Adrenal gland (tissue), 19 donors: Measurements from ENCODE around the gene FBXO21. TPM values are rescaled to one million over a fixed set of nuclear protein-coding genes. Genes with fewer than 3 reads are reported as not detected.
A peak's percentile ranks its signal among the peaks of the same experiment; 100 is the strongest.

ENCODE experiments used
- DNase-seq, 7 donors: peaks; one replicate each; pipeline ENCODE4 v3.0.0-alpha.2; 2019 to 2020
- H3K27ac ChIP-seq, 5 donors: fragments of 200-600 bp; sonication (generic) in 4 of 5; 1 replicate in 3 of 5; 2 replicates in 2 of 5; pipeline versions ENCODE4 v1.5.1 to v1.8.0; 2016 to 2020; ENCODE audit warnings: mild to moderate bottlenecking in 1 of 5
- H3K27me3 ChIP-seq: fragments of 200-600 bp; 2 replicates; pipeline ENCODE4 v1.8.0; 2021
- H3K36me3 ChIP-seq, 2 donors: fragments of 200-600 bp; replicated peaks in 1 of 2; 1 replicate in 1 of 2; 2 replicates in 1 of 2; pipeline versions ENCODE4 v1.5.1 to v1.8.0; 2018 to 2022
- H3K4me1 ChIP-seq, 2 donors: fragments of 200-600 bp; replicated peaks in 1 of 2; 1 replicate in 1 of 2; 2 replicates in 1 of 2; pipeline versions ENCODE4 v1.5.1 to v1.8.0; 2018 to 2021
- H3K4me3 ChIP-seq, 4 donors: fragments of 200-600 bp; sonication (generic) in 3 of 4; one replicate each; pipeline ENCODE4 v1.5.1; 2016 to 2018
- H3K9me3 ChIP-seq, 3 donors: fragments of 200-600 bp; sonication (generic) in 1 of 3; replicated peaks in 1 of 3; 1 replicate in 2 of 3; 2 replicates in 1 of 3; pipeline versions ENCODE4 v1.5.1 to v1.8.0; 2016 to 2021
- CTCF ChIP-seq, 6 experiments: fragments of 450-650 bp in 4 of 6; fragments of 200-600 bp in 2 of 6; sonication (generic) in 1 of 6; IDR thresholded peaks; 1 replicate in 5 of 6; 2 replicates in 1 of 6; pipeline versions ENCODE4 v1.5.1 to v1.8.0; 2016 to 2021; ENCODE audit warnings: antibody characterized with exemption in 6 of 6, mild to moderate bottlenecking in 2 of 6, moderate library complexity in 1 of 6
- POLR2A ChIP-seq, 2 donors: fragments of 450-650 bp; IDR thresholded peaks; one replicate each; pipeline ENCODE4 v1.6.1; 2017; ENCODE audit warnings: antibody characterized with exemption in 2 of 2, mild to moderate bottlenecking in 2 of 2, moderate library complexity in 1 of 2
- WGBS, 4 donors: extraction: QIAGEN DNeasy Blood & Tissue Kit in 2 of 4; methylation state at CpG; one replicate each; pipeline versions ENCODE4 v1.1.5 to v1.1.7; 2013 to 2017; 5-methylcytosine and 5-hydroxymethylcytosine counted together
- intact Hi-C, 2 donors: fragments of 100-400 bp; cut with DNase I; formaldehyde crosslinking; loops; one replicate each; pipeline versions ENCODE4 v1.14.1 to v1.15.0; 2022 to 2023
- long read RNA-seq, 10 donors: library from polyadenylated mRNA in 3 of 10; unstranded in 2 of 10; stranded (forward) in 1 of 10; transcript quantifications; one replicate each; pipeline ENCODE4 v2.0.0 and lab custom pipeline, GENCODE V29; 2021 to 2026
- polyA plus RNA-seq, 3 donors: library from polyadenylated mRNA; stranded (reverse); fragments of 200-250 nt in 2 of 3; fragments of 350-450 nt in 1 of 3; fragmentation: Illumina TruSeq in 1 of 3; extraction: RNeasy Lipid Tissue Mini Kit (QIAGEN cat#74804) in 1 of 3; gene quantifications; one replicate each; pipeline ENCODE4 v1.2.3, GENCODE V29; 2013 to 2014
- total RNA-seq, 9 donors: library from RNA; depleted of rRNA in 4 of 9; stranded (reverse); fragments of >200 nt in 4 of 9; fragments of 120-200 nt in 1 of 9; fragmentation: NEBNext Ultra II Directional in 1 of 9; extraction: Animal tissue kit (Norgen Biotek cat#: 25700) in 1 of 9; gene quantifications; one replicate each; pipeline versions ENCODE4 v1.1.0 to v1.2.4, GENCODE V29; 2013 to 2023
- donor health status: healthy with polysubstance abuse.
- donor health status: Bipolar disorder and iron deficiency.
- donor health status: DM: yes; HTN: yes; CAD: no.
- donor health status: DM: no; HTN: no; CAD: no.
- donor health status: DM: no; HTN: no; CAD: no.
- donor health status: DM: yes; HTN: yes; CAD: no.

FBXO21 gene
- total RNA-seq (100 to 1,000 TPM in 6 of 9 donors, 10 to 100 TPM in 3; 74.5 to 309 (median 127) TPM), polyA plus RNA-seq (10 to 100 TPM; 22.8 to 54.7 (median 24.0) TPM)
- long read RNA-seq, donor 1, full-length matches to known transcripts, result 10 of 18 reads
- long read RNA-seq, donor 1, partial matches to known transcripts, result 8 of 18 reads
- long read RNA-seq, donor 1, other reads (novel, unspliced or antisense), result 0 of 18 reads
- long read RNA-seq, donor 2, full-length matches to known transcripts, result 17 of 28 reads
- long read RNA-seq, donor 2, partial matches to known transcripts, result 11 of 28 reads
- long read RNA-seq, donor 2, other reads (novel, unspliced or antisense), result 0 of 28 reads
- long read RNA-seq, donor 3, full-length matches to known transcripts, result 12 of 12 reads
- long read RNA-seq, donor 3, partial matches to known transcripts, result 0 of 12 reads
- long read RNA-seq, donor 3, other reads (novel, unspliced or antisense), result 0 of 12 reads
- long read RNA-seq, donor 4, full-length matches to known transcripts, result 43 of 66 reads
- long read RNA-seq, donor 4, partial matches to known transcripts, result 4 of 66 reads
- long read RNA-seq, donor 4, other reads (novel, unspliced or antisense), result 19 of 66 reads
- long read RNA-seq, donor 5, full-length matches to known transcripts, result 249 of 275 reads
- long read RNA-seq, donor 5, partial matches to known transcripts, result 8 of 275 reads
- long read RNA-seq, donor 5, other reads (novel, unspliced or antisense), result 18 of 275 reads
- long read RNA-seq, donor 6, full-length matches to known transcripts, result 31 of 47 reads
- long read RNA-seq, donor 6, partial matches to known transcripts, result 4 of 47 reads
- long read RNA-seq, donor 6, other reads (novel, unspliced or antisense), result 12 of 47 reads
- long read RNA-seq, donor 7, full-length matches to known transcripts, result 7 of 7 reads
- long read RNA-seq, donor 7, partial matches to known transcripts, result 0 of 7 reads
- long read RNA-seq, donor 7, other reads (novel, unspliced or antisense), result 0 of 7 reads
- long read RNA-seq, donor 8, full-length matches to known transcripts, result 22 of 36 reads
- long read RNA-seq, donor 8, partial matches to known transcripts, result 14 of 36 reads
- long read RNA-seq, donor 8, other reads (novel, unspliced or antisense), result 0 of 36 reads
- long read RNA-seq, donor 9, full-length matches to known transcripts, result 13 of 19 reads
- long read RNA-seq, donor 9, partial matches to known transcripts, result 6 of 19 reads
- long read RNA-seq, donor 9, other reads (novel, unspliced or antisense), result 0 of 19 reads
- long read RNA-seq, donor 10, full-length matches to known transcripts, result 2 of 9 reads
- long read RNA-seq, donor 10, partial matches to known transcripts, result 7 of 9 reads
- long read RNA-seq, donor 10, other reads (novel, unspliced or antisense), result 0 of 9 reads

- Histone ChIP-seq H3K4me3 (peak within 1 kb of the TSS; percentile 49 to 99 (median 68)), H3K27me3 (no peaks in the 10 kb centered on the region), H3K36me3 (peaks cover 0 to 6% of the 10 kb centered on the region in 2 donors), H3K27ac (peak within 1 kb of the TSS; percentile 61 to 92 (median 84)), H3K4me1 (peaks cover 11 to 37% of the 10 kb centered on the region in 2 donors), H3K9me3 (no peaks in the 10 kb centered on the region)
- intact Hi-C loops, result no loop called here
- TF ChIP-seq CTCF (IDR thresholded peaks at IDR 0.05) (no peak), POLR2A (IDR thresholded peaks at IDR 0.05) (peak; percentile 88 to 97)
- peak; percentile 87 to 94 (median 92) for DNase-seq
- 2 to 8% (median 3%) methylated on average over 8 to 59 of the region's 59 CpGs for WGBS, 4 donors
These were observed at the start of gene FBXO21 for GRCh38 chr12:117190210-117190781. Gene FBXO21 (minus strand): TSS chr12:117190470. CDS start chr12:117190456, 14 bp downstream.

GRCh38 chr12:117236456-117237001, 46.3 kb upstream of the FBXO21 start:
- H3K27me3 ChIP-seq, result peaks cover 9% of the 10 kb centered on the region
- no peak overlapping the region for H3K4me3 ChIP-seq
- no peak for TF ChIP-seq POLR2A (IDR thresholded peaks at IDR 0.05)
- TF ChIP-seq CTCF (IDR thresholded peaks at IDR 0.05), result peak; percentile 43 to 81 (median 61)
- WGBS, 4 donors, result 11 to 15% (median 14%) methylated on average over 13 of the region's 13 CpGs
- DNase-seq, result peak; percentile 68 to 90 (median 87)
- H3K36me3 ChIP-seq, result no peaks in the 10 kb centered on the region
- intact Hi-C loops, result loop anchor here in 1 of 2 donors (5.0 kb wide), 1 partner anchor 601 kb away; no protein-coding TSS in a partner anchor
- H3K27ac ChIP-seq, result no peak overlapping the region
- no peaks in the 10 kb centered on the region for H3K9me3 ChIP-seq
- no peaks in the 10 kb centered on the region for H3K4me1 ChIP-seq

- peaks cover 11% of the 10 kb centered on the region for H3K27me3 ChIP-seq
- intact Hi-C loops, result loop anchor here in 1 of 2 donors (5.0 kb wide), 1 partner anchor 602 kb away; no protein-coding TSS in a partner anchor
- no peaks in the 10 kb centered on the region for H3K4me1 ChIP-seq
- 39 to 50% (median 50%) methylated on average over 2 of the region's 2 CpGs for WGBS, 4 donors
- no peak for DNase-seq
- H3K27ac ChIP-seq, result no peak overlapping the region
- no peaks in the 10 kb centered on the region for H3K9me3 ChIP-seq
- no peak overlapping the region for H3K4me3 ChIP-seq
- TF ChIP-seq CTCF (IDR thresholded peaks at IDR 0.05) (no peak), POLR2A (IDR thresholded peaks at IDR 0.05) (no peak)
- no peaks in the 10 kb centered on the region for H3K36me3 ChIP-seq
These were observed 45.0 kb upstream of the FBXO21 start for GRCh38 chr12:117235261-117235660.
